Activated T-helper 1 cell treated with anti-CD3 and anti-CD28 coated beads, Interleukin-12 subunit alpha, Interleukin-12 subunit beta, Interleukin-2, Interleukin-4 antibody, amounts not matched to agents 30 ng/mL and 10 ng/mL and 1 ng/mL, durations not matched to agents 14 hours and 24 hours and 36 hours (primary cell): Measurements from ENCODE around the gene UCN. TPM values are rescaled to one million over a fixed set of nuclear protein-coding genes. Genes with fewer than 3 reads are reported as not detected.
"Not testable (repeated sequence)": the region's sequence is repeated elsewhere in the genome, so short reads cannot be mapped to it uniquely, and the experiment has no call there.

Experiments used
- DNase-seq: peaks from one replicate; pipeline ENCODE4 v3.0.0; 2021; ENCODE audit warnings: low spot score
- H3K27ac Mint-ChIP-seq: one replicate; pipeline ENCODE4 v1.8.0; 2021; ENCODE audit warnings: mild to moderate bottlenecking, mixed read lengths
- H3K27me3 Mint-ChIP-seq: one replicate; pipeline ENCODE4 v1.8.0; 2022; ENCODE audit warnings: mild to moderate bottlenecking, moderate library complexity, mixed read lengths; ENCODE audit not compliant: insufficient read depth
- H3K36me3 Mint-ChIP-seq: one replicate; pipeline ENCODE4 v1.8.0; 2021; ENCODE audit warnings: low read depth, mixed read lengths
- H3K4me1 Mint-ChIP-seq: one replicate; pipeline ENCODE4 v1.8.0; 2021; ENCODE audit warnings: low read depth, mixed read lengths
- H3K4me3 Mint-ChIP-seq: one replicate; pipeline ENCODE4 v1.8.0; 2021; ENCODE audit warnings: mild to moderate bottlenecking, moderate library complexity, mixed read lengths
- H3K9me3 Mint-ChIP-seq: one replicate; pipeline ENCODE4 v1.8.0; 2021; ENCODE audit warnings: mixed read lengths
- intact Hi-C: fragments of 100-400 bp; cut with micrococcal nuclease; formaldehyde crosslinking; loops from one replicate; pipeline ENCODE4 v1.15.1; 2024
- total RNA-seq: library from RNA; stranded (reverse); gene quantifications from 2 replicates; pipeline ENCODE4 v1.2.3, GENCODE V29; 2022

The UCN gene
- total RNA-seq, 1 donor from 2014 or later = 1.8 TPM

GRCh38 chr2:27323596-27324285, 15.5 kb upstream of the UCN start:
- intact Hi-C loops = loop anchor here (1.0 to 5.0 kb wide), 14 partner anchors 15 to 976 kb away; partner anchors contain the start of genes ADGRF3, AGBL5, ATRAID and CAD
- Mint-ChIP-seq H3K27ac (peak overlapping the region; percentile 88), H3K36me3 (peaks cover 37% of the 10 kb centered on the region), H3K4me3 (peak overlapping the region; percentile 99), H3K9me3 (no peaks in the 10 kb centered on the region), H3K27me3 (no peaks in the 10 kb centered on the region), H3K4me1 (peaks cover 32% of the 10 kb centered on the region)
- DNase-seq = no peak

- intact Hi-C loops = loop anchor here (1.0 to 5.0 kb wide), 14 partner anchors 14 to 976 kb away; partner anchors contain the start of genes ADGRF3, AGBL5, ATRAID and CAD
- no peaks in the 10 kb centered on the region for H3K27me3 Mint-ChIP-seq
- peak within 1 kb of the TSS; percentile 99 for H3K4me3 Mint-ChIP-seq
- H3K36me3 Mint-ChIP-seq = peaks cover 30% of the 10 kb centered on the region
- peak; percentile 84 for DNase-seq
- no peaks in the 10 kb centered on the region for H3K9me3 Mint-ChIP-seq
- H3K27ac Mint-ChIP-seq = peak within 1 kb of the TSS; percentile 88
- peaks cover 32% of the 10 kb centered on the region for H3K4me1 Mint-ChIP-seq
These were observed 14.7 kb upstream of the UCN start, which contains the start of gene MPV17 for GRCh38 chr2:27322766-27323595. Gene MPV17, minus strand, starts transcription at chr2:27323097. Its CDS starts 580 bp downstream, at chr2:27322517.

GRCh38 chr2:27322301-27322765, 14.1 kb upstream of the UCN start:
- no peak for DNase-seq
- Mint-ChIP-seq H3K27ac (peak overlapping the region; percentile 88), H3K27me3 (no peaks in the 10 kb centered on the region), H3K36me3 (peaks cover 25% of the 10 kb centered on the region), H3K4me1 (peaks cover 32% of the 10 kb centered on the region), H3K9me3 (no peaks in the 10 kb centered on the region), H3K4me3 (peak overlapping the region; percentile 99)
- intact Hi-C loops = loop anchor here (2.0 to 5.0 kb wide), 6 partner anchors 14 to 975 kb away; partner anchors contain the start of genes ADGRF3, ATRAID, SELENOI and SLC30A3

GRCh38 chr2:27320958-27321543, 12.8 kb upstream of the UCN start:
- Mint-ChIP-seq H3K36me3 (peaks cover 14% of the 10 kb centered on the region), H3K4me1 (peaks cover 32% of the 10 kb centered on the region), H3K9me3 (no peaks in the 10 kb centered on the region), H3K27ac (no peak overlapping the region), H3K27me3 (no peaks in the 10 kb centered on the region), H3K4me3 (peak overlapping the region; percentile 99)
- DNase-seq = no peak
- intact Hi-C loops = loop anchor here (5.0 kb wide), 1 partner anchor 974 kb away; the partner anchor contains the start of genes ADGRF3 and SELENOI

GRCh38 chr2:27319839-27320238, 11.6 kb upstream of the UCN start:
- intact Hi-C loops = loop anchor here (5.0 kb wide), 1 partner anchor 973 kb away; the partner anchor contains the start of genes ADGRF3 and SELENOI
- H3K27me3 Mint-ChIP-seq, H3K9me3 Mint-ChIP-seq, H3K36me3 Mint-ChIP-seq, DNase-seq, H3K4me3 Mint-ChIP-seq, H3K27ac Mint-ChIP-seq: not testable (repeated sequence)
- peaks cover 32% of the 10 kb centered on the region for H3K4me1 Mint-ChIP-seq

GRCh38 chr2:27316655-27317412, 8.6 kb upstream of the UCN start:
- intact Hi-C loops = no loop called here
- peaks cover 5% of the 10 kb centered on the region for H3K36me3 Mint-ChIP-seq
- no peak overlapping the region for H3K27ac Mint-ChIP-seq
- H3K4me3 Mint-ChIP-seq = no peak overlapping the region
- H3K4me1 Mint-ChIP-seq = peaks cover 10% of the 10 kb centered on the region
- DNase-seq = no peak
- H3K9me3 Mint-ChIP-seq = no peaks in the 10 kb centered on the region
- no peaks in the 10 kb centered on the region for H3K27me3 Mint-ChIP-seq

- DNase-seq = no peak
- Mint-ChIP-seq H3K27ac (no peak overlapping the region), H3K27me3 (no peaks in the 10 kb centered on the region), H3K36me3 (peaks cover 4% of the 10 kb centered on the region), H3K4me3 (no peak overlapping the region), H3K9me3 (no peaks in the 10 kb centered on the region), H3K4me1 (no peaks in the 10 kb centered on the region)
- intact Hi-C loops = no loop called here
These were observed 6.9 kb upstream of the UCN start for GRCh38 chr2:27315122-27315521.

DNA sequence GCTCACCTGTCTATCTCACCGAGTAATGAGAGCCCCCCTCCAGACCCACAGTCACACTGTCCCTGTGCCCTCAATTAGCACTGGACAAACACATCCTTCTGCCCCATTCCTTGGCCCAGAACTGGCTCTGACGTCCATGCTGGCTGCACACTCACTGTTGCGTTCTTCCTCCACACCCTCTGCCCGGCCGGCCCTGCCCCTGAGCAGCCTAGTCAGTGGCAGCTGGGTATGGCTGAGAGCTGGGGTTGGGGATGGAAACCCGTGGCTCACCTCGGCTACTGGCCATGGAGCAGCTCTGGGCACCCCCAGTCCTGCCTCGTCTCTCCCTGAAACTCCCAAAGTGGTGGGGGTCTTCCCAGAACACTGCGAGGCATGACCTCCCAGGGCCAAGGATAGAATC, 6.5 kb upstream of the UCN start:
- no peaks in the 10 kb centered on the region for H3K9me3 Mint-ChIP-seq
- H3K4me3 Mint-ChIP-seq = no peak overlapping the region
- H3K27me3 Mint-ChIP-seq = no peaks in the 10 kb centered on the region
- H3K27ac Mint-ChIP-seq = no peak overlapping the region
- intact Hi-C loops = no loop called here
- no peak for DNase-seq
- no peaks in the 10 kb centered on the region for H3K4me1 Mint-ChIP-seq
- H3K36me3 Mint-ChIP-seq = peaks cover 6% of the 10 kb centered on the region

GRCh38 chr2:27313882-27314645, 5.8 kb upstream of the UCN start:
- Mint-ChIP-seq H3K4me1 (no peaks in the 10 kb centered on the region), H3K27me3 (no peaks in the 10 kb centered on the region), H3K27ac (no peak overlapping the region), H3K9me3 (no peaks in the 10 kb centered on the region), H3K4me3 (no peak overlapping the region), H3K36me3 (peaks cover 10% of the 10 kb centered on the region)
- intact Hi-C loops = no loop called here
- DNase-seq = no peak

- Mint-ChIP-seq H3K4me1 (no peaks in the 10 kb centered on the region), H3K27me3 (peaks cover 2% of the 10 kb centered on the region), H3K9me3 (no peaks in the 10 kb centered on the region), H3K27ac (no peak overlapping the region), H3K36me3 (peaks cover 10% of the 10 kb centered on the region), H3K4me3 (no peak overlapping the region)
- intact Hi-C loops = no loop called here
- DNase-seq = no peak
These were observed 3.9 kb upstream of the UCN start for GRCh38 chr2:27312152-27312551.

- no peak for DNase-seq
- peaks cover 10% of the 10 kb centered on the region for H3K36me3 Mint-ChIP-seq
- no peak overlapping the region for H3K4me3 Mint-ChIP-seq
- H3K27me3 Mint-ChIP-seq = peaks cover 13% of the 10 kb centered on the region
- H3K9me3 Mint-ChIP-seq = no peaks in the 10 kb centered on the region
- intact Hi-C loops = loop anchor here (2.0 kb wide), 1 partner anchor 13 kb away; the partner anchor contains the start of gene MPV17
- H3K4me1 Mint-ChIP-seq = no peaks in the 10 kb centered on the region
- H3K27ac Mint-ChIP-seq = no peak overlapping the region
These were observed 1.4 kb upstream of the UCN start for GRCh38 chr2:27309651-27310050.
